GM12873 (cell line): ENCODE results near the gene TMEM178B.

Source experiments
- CTCF ChIP-seq: IDR thresholded peaks from 2 replicates; pipeline ENCODE4 v1.5.1; 2012; ENCODE audit warnings: low read depth, mild to moderate bottlenecking, moderate library complexity, low read length, control low read depth; ENCODE audit not compliant: insufficient read depth; ENCODE audit errors: missing control alignments

The TMEM178B gene

GRCh38 chr7:141072548-141073172 lies 1.2 kb upstream of the TMEM178B start:
- no peak for TF ChIP-seq CTCF

- no peak for TF ChIP-seq CTCF
Measured at GRCh38 chr7:141073173-141073640, 657 bp upstream of the TMEM178B start.

- no peak for TF ChIP-seq CTCF
Measured at GRCh38 chr7:141074162-141074991, 513 bp downstream of the TMEM178B start.

- no peak for TF ChIP-seq CTCF
Measured at GRCh38 chr7:141074997-141075396, 1.1 kb downstream of the TMEM178B start.

- no peak for TF ChIP-seq CTCF
Measured at GRCh38 chr7:141076377-141076776, 2.5 kb downstream of the TMEM178B start.

GRCh38 chr7:141079219-141079618 lies 5.4 kb downstream of the TMEM178B start:
- no peak for TF ChIP-seq CTCF

- no peak for TF ChIP-seq CTCF
Measured at GRCh38 chr7:141094336-141095070, 20.6 kb downstream of the TMEM178B start.
